OCI-LY7 (cell line): Measurements from ENCODE around the gene PRODH2. TPM values are rescaled to one million over a fixed set of nuclear protein-coding genes. Genes with fewer than 3 reads are reported as not detected.

Experiments
- BruUV-seq: library from RNA; stranded (reverse); fragments of 400-500 nt; replicated peaks from 2 replicates; lab custom pipeline; 2021; lab: Mats Ljungman, UMichigan
- CTCF ChIA-PET: fragments of 300-600 bp; sonication (Branson Sonifier 250); formaldehyde crosslinking; loops from one replicate; lab custom pipeline; 2022; ENCODE audit warnings: antibody characterized with exemption; ENCODE audit not compliant: unreplicated experiment; lab: Charles Lee
- POLR2A ChIA-PET: fragments of 300-600 bp; sonication (Branson Sonifier 250); formaldehyde crosslinking; loops from one replicate; lab custom pipeline; 2022; ENCODE audit warnings: antibody characterized with exemption; lab: Charles Lee
- DNase-seq: peaks from one replicate; pipeline ENCODE4 v3.0.0-alpha.2; 2015; ENCODE audit warnings: low spot score
- H2AFZ ChIP-seq: fragments of 200-600 bp; sonication (generic), shearing (Covaris generic); 2 replicates; pipeline ENCODE4 v1.6.1; 2014; ENCODE audit warnings: mild to moderate bottlenecking, antibody characterized with exemption, low read length, moderate library complexity
- H3K27ac ChIP-seq: fragments of 200-600 bp; sonication (generic); 2 replicates; pipeline ENCODE4 v1.5.1; 2014; ENCODE audit warnings: mixed run types, low read depth, mild to moderate bottlenecking, moderate library complexity, low read length, inconsistent platforms; ENCODE audit not compliant: poor library complexity, severe bottlenecking
- H3K36me3 ChIP-seq: fragments of 200-600 bp; sonication (generic); 2 replicates; pipeline ENCODE4 v1.6.1; 2014; ENCODE audit warnings: mild to moderate bottlenecking, antibody characterized with exemption, low read length, moderate library complexity, mixed read lengths; ENCODE audit not compliant: insufficient read depth
- H3K4me1 ChIP-seq: fragments of 200-600 bp; sonication (generic); 2 replicates; pipeline ENCODE4 v1.5.1; 2014; ENCODE audit warnings: mild to moderate bottlenecking, low read length; ENCODE audit not compliant: insufficient read depth, poor library complexity, severe bottlenecking
- H3K4me2 ChIP-seq: fragments of 200-600 bp; sonication (generic); 2 replicates; pipeline ENCODE4 v1.6.1; 2014; ENCODE audit warnings: mild to moderate bottlenecking, low read length
- H3K4me3 ChIP-seq: fragments of 200-600 bp; sonication (generic); 2 replicates; pipeline ENCODE4 v1.5.1; 2014; ENCODE audit warnings: mild to moderate bottlenecking, low read depth, low read length; ENCODE audit not compliant: poor library complexity, severe bottlenecking
- H3K79me2 ChIP-seq: fragments of 200-600 bp; sonication (generic); 2 replicates; pipeline ENCODE4 v1.6.1; 2016; ENCODE audit warnings: low read depth, mild to moderate bottlenecking, low read length, moderate library complexity, mixed read lengths; ENCODE audit not compliant: insufficient read depth
- H3K9me2 ChIP-seq: fragments of 200-600 bp; sonication (generic); 2 replicates; pipeline ENCODE4 v1.6.1; 2016; ENCODE audit warnings: mild to moderate bottlenecking, low read length, mixed read lengths; ENCODE audit not compliant: insufficient read depth
- H3K9me3 ChIP-seq: fragments of 200-600 bp; sonication (generic); 2 replicates; pipeline ENCODE4 v1.6.1; 2014; ENCODE audit warnings: mild to moderate bottlenecking, mixed run types, low read length, mixed read lengths
- H4K20me1 ChIP-seq: fragments of 200-600 bp; sonication (generic); 2 replicates; pipeline ENCODE4 v1.6.1; 2014; ENCODE audit warnings: mild to moderate bottlenecking, antibody characterized with exemption, low read length, moderate library complexity, mixed read lengths; ENCODE audit not compliant: insufficient read depth
- EZH2phosphoT487 ChIP-seq: fragments of 200-600 bp; sonication (generic); IDR thresholded peaks from 2 replicates; pipeline ENCODE4 v1.6.1; 2018; ENCODE audit warnings: low read depth, borderline replicate concordance, mild to moderate bottlenecking, mixed run types, antibody characterized with exemption, low read length, moderate library complexity, mixed read lengths
- intact Hi-C: fragments of 100-400 bp; cut with micrococcal nuclease; formaldehyde crosslinking; loops from one replicate; pipeline ENCODE4 v1.10.0; 2022; ENCODE audit not compliant: unreplicated experiment
- total RNA-seq, 2 experiments: library from RNA; depleted of rRNA in 1 of 2; stranded (reverse); fragments of >200 nt in 1 of 2; shearing (Covaris generic) in 1 of 2; gene quantifications; 2 replicates each; pipeline ENCODE4 v1.2.3, GENCODE V29; 2014 to 2022
- TF ChIP-seq, protein P1 (sequence below): fragments of 200-600 bp; sonication (generic); conservative IDR thresholded peaks from 2 replicates; pipeline ENCODE4 v1.5.1; 2014; ENCODE audit warnings: mild to moderate bottlenecking, antibody characterized with exemption, low read length, moderate library complexity, mixed read lengths

PRODH2 gene
- total RNA-seq, 2 experiments from 2014 or later = not detected

DNA sequence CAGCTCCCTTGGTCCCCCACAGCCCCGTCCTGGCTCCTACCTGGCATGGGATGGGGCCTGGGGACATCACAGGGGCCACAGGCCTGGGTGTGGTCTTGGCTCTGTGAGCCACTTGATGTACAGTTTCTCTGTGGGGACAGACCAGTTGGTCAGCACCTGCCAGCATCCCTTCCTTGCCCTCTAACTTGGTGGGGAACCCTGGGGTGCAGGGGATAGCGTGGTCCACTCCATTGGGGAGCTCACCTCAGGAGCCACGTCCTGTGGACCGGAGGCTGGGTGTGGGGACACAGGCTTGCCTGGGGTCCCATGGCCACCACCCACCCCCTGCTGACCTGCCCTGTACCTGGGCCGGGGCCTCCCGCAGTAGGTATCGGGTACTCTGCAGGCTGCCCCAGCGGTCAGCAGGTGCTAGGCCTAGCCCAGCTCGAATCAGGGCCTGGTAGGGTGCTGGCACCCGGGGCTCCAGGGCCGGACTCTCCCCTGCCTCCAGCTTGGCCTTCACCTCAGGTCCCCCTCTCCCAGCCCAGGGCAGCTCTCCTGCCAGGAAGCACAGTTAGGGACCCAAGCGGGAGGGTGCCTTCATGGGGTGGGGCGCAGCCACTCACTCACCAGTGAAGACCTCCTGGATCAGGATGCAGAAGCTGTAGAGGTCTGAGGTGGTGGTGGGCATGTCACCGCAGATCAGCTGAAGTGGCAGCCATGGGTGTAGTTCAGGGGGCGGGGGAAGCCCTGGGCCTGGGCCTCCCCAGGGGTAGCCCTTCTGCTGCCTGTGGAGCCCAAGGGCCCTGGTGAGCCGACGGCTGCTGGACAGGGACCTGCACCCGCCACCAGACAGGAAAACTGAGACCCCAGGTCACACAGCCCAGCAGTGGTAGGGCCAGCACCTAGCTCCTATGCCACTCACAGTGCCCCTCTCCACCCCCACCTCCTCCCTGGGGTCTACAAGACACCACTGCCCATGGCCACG is 22.4 kb downstream of the PRODH2 start:
- no peaks in the 10 kb centered on the region for H3K9me3 ChIP-seq
- no peaks in the 10 kb centered on the region for H3K9me2 ChIP-seq
- H3K4me1 ChIP-seq = no peaks in the 10 kb centered on the region
- CTCF ChIA-PET = no interaction called here
- H2AFZ ChIP-seq = no peak overlapping the region
- BruUV-seq = no TSS peak
- no peak overlapping the region for H3K4me3 ChIP-seq
- POLR2A ChIA-PET = interaction anchor here (0.6 to 1.0 kb wide), 2 partner anchors 46 to 83 kb away, joined by 3 to 4 read pairs; no protein-coding TSS in a partner anchor
- no peaks in the 10 kb centered on the region for H3K36me3 ChIP-seq
- H3K4me2 ChIP-seq = no peak overlapping the region
- intact Hi-C loops = no loop called here
- TF ChIP-seq, protein P1, sequence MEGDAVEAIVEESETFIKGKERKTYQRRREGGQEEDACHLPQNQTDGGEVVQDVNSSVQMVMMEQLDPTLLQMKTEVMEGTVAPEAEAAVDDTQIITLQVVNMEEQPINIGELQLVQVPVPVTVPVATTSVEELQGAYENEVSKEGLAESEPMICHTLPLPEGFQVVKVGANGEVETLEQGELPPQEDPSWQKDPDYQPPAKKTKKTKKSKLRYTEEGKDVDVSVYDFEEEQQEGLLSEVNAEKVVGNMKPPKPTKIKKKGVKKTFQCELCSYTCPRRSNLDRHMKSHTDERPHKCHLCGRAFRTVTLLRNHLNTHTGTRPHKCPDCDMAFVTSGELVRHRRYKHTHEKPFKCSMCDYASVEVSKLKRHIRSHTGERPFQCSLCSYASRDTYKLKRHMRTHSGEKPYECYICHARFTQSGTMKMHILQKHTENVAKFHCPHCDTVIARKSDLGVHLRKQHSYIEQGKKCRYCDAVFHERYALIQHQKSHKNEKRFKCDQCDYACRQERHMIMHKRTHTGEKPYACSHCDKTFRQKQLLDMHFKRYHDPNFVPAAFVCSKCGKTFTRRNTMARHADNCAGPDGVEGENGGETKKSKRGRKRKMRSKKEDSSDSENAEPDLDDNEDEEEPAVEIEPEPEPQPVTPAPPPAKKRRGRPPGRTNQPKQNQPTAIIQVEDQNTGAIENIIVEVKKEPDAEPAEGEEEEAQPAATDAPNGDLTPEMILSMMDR = no peak
- no peak for TF ChIP-seq EZH2phosphoT487
- no peak for DNase-seq
- no peak overlapping the region for H3K27ac ChIP-seq
- H4K20me1 ChIP-seq = no peaks in the 10 kb centered on the region
- no peaks in the 10 kb centered on the region for H3K79me2 ChIP-seq

DNA sequence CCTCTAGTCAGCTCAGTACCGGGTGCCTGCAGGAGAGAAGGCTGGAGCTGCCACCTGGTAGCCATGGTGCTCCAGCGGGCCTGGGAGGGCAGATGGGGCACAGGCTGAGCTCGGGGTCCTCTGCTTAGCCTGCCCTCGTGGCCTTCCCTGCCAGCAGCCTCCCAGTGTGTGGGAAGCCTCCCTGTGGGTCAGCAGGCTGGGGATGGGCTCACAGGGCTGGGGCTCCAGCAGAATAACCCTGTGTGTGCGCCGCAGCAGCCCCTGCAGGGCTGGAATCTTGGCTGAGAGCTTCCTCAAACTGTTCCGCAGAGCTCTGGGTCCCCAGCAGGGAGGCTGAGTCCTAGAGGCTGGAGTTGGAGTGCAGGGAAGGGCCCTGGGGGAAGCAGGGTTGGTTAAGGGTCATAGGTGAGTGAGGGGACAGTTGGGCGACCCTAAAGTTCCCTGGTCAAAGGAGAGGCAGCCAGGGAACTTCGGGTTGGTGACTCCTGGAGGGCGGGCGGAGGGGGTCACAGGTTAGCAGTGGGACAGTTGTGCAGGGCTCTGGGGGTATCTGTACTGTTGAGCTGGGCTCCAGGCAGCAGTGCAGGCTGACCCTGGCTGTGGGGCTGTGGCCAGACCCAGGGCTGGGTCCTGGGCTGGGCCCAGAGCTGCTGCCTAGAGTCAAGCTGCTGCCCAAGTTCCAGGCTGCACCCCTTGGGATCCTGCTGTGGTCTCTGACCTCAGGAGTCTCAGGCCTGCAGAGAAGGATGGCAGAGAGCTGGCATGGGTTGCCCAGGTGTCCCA is 23.3 kb downstream of the PRODH2 start:
- no peak overlapping the region for H2AFZ ChIP-seq
- no peaks in the 10 kb centered on the region for H3K4me1 ChIP-seq
- ChIA-PET CTCF (no interaction called here), POLR2A (interaction anchor here (0.6 to 1.0 kb wide), 2 partner anchors 9 to 45 kb away, joined by 3 read pairs; no protein-coding TSS in a partner anchor)
- no peaks in the 10 kb centered on the region for H3K9me3 ChIP-seq
- H3K4me2 ChIP-seq = no peak overlapping the region
- no peaks in the 10 kb centered on the region for H3K79me2 ChIP-seq
- H3K9me2 ChIP-seq = no peaks in the 10 kb centered on the region
- intact Hi-C loops = no loop called here
- H4K20me1 ChIP-seq = no peaks in the 10 kb centered on the region
- TF ChIP-seq, protein P1 = no peak
- TF ChIP-seq EZH2phosphoT487 = no peak
- H3K27ac ChIP-seq = no peak overlapping the region
- no TSS peak for BruUV-seq
- DNase-seq = no peak
- no peaks in the 10 kb centered on the region for H3K36me3 ChIP-seq
- no peak overlapping the region for H3K4me3 ChIP-seq
